ENCODE measurements around the gene KIF19.

KIF19 gene

DNA sequence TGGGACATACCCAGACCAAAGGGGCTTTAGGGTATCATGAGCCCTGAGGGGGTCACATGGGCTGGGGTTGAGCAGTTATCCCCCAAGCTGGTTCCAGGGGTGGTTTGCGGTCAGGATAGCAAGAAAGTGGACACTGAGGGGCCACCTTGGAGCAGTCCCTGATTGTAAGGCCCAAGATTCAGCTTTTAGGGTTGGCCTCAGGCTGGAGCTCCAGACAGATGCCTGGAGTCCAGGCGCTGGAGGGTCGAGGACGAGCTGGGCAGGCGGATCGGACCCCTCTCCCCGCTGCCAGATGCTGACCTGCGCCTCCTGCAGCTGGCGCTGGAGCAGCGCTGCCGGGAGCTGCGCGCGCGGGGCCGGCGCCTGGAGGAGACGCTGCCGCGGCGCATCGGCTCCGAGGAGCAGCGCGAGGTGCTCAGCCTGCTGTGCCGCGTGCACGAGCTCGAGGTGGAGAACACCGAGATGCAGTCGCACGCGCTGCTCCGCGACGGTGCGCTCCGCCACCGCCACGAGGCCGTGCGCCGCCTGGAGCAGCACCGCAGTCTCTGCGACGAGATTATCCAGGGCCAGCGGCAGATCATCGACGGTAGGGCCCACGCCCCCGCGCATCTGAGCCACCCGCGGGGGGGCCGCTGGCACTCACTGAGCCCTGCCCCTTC, 25.7 kb downstream of the KIF19 start:
- Histone ChIP-seq H3K27me3 (replicated peaks) (peaks cover 23% of the 10 kb centered on the region), H3K36me3 (replicated peaks) (no peaks in the 10 kb centered on the region), H3K27ac (no peak overlapping the region), H3K4me3 (ENCODE audit: low read depth, low read length) (no peak overlapping the region)
- no peak for DNase-seq
- in situ Hi-C loops (cut with HindIII; ENCODE audit: low pct_ligation_motif_present, low sequenced_read_pairs): no loop called here
- TF ChIP-seq, protein P1, sequence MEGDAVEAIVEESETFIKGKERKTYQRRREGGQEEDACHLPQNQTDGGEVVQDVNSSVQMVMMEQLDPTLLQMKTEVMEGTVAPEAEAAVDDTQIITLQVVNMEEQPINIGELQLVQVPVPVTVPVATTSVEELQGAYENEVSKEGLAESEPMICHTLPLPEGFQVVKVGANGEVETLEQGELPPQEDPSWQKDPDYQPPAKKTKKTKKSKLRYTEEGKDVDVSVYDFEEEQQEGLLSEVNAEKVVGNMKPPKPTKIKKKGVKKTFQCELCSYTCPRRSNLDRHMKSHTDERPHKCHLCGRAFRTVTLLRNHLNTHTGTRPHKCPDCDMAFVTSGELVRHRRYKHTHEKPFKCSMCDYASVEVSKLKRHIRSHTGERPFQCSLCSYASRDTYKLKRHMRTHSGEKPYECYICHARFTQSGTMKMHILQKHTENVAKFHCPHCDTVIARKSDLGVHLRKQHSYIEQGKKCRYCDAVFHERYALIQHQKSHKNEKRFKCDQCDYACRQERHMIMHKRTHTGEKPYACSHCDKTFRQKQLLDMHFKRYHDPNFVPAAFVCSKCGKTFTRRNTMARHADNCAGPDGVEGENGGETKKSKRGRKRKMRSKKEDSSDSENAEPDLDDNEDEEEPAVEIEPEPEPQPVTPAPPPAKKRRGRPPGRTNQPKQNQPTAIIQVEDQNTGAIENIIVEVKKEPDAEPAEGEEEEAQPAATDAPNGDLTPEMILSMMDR (IDR thresholded peaks at IDR 0.05; ENCODE audit: low read depth, low read length, missing control alignments): no peak

DNA sequence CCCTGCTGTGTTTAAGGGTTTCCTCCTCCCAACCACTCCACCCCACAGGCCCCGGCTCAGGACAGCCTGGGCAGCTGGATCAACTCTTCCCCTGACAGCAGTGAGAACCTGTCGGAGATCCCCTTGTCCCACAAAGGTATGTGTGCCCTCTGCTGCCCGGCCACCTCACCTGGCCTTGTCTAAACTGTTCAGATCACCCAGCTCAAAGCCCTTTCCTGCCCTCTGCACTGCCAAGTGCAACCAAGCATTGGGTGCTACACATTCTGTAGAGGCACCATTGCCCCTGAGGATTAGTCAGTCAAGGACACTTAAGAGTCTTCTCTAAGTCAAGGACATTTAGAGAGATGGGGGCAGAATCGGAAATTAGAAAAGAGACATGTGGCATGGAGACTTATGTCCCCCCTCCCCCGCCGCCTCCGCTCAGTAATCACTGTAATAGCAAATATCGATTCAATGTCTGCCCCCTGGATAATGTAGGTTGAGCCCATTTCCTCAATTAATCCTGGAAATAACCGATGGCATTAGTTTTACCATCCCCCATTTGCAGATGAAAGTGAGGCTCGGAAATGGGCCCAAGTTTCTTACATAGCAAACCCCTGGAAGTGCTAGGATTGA, 27.5 kb downstream of the KIF19 start:
- DNase-seq: no peak
- TF ChIP-seq, protein P1 (IDR thresholded peaks at IDR 0.05; ENCODE audit: low read depth, low read length, missing control alignments): no peak
- peaks cover 35% of the 10 kb centered on the region for H3K27me3 ChIP-seq (replicated peaks)
- H3K4me3 ChIP-seq (ENCODE audit: low read depth, low read length): no peak overlapping the region
- H3K27ac ChIP-seq: no peak overlapping the region
- H3K36me3 ChIP-seq (replicated peaks): no peaks in the 10 kb centered on the region
- in situ Hi-C loops (cut with HindIII; ENCODE audit: low pct_ligation_motif_present, low sequenced_read_pairs): no loop called here

DNA sequence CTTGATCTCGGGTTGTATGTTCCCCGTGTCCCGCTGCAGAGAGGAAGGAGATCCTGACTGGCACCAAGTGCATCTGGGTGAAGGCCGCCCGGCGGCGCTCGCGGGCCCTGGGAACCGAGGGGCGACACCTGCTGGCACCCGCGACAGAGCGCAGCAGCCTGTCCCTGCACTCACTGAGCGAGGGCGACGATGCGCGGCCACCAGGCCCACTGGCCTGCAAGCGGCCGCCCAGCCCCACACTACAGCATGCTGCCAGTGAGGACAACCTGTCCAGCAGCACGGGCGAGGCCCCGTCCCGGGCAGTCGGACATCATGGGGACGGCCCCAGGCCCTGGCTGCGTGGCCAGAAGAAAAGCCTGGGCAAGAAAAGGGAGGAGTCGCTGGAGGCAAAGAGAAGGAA, 28.1 kb downstream of the KIF19 start:
- no peak for DNase-seq
- peaks cover 39% of the 10 kb centered on the region for H3K27me3 ChIP-seq (replicated peaks)
- in situ Hi-C loops (cut with HindIII; ENCODE audit: low pct_ligation_motif_present, low sequenced_read_pairs): no loop called here

DNA sequence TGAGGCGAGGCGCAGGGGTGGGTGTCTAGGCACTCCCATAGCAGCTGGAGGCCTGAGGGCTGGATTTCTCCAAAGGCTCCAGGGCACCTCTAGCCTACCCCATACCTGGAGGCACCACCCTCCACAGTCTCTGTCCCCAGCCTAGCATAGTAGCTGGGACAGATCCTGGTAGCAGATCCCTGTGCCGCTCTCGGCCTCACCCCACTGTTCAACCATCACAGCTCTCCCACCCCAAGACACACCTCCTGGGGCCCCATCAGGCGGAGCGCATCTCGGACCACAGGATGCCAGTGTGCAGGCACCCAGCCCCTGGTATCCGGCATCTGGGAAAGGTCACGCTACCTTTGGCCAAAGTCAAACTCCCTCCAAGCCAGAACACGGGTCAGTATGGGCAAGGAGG, 28.5 kb downstream of the KIF19 start:
- TF ChIP-seq, protein P1 (IDR thresholded peaks at IDR 0.05; ENCODE audit: low read depth, low read length, missing control alignments): no peak
- Histone ChIP-seq H3K27ac (no peak overlapping the region), H3K36me3 (replicated peaks) (no peaks in the 10 kb centered on the region), H3K27me3 (replicated peaks) (peaks cover 39% of the 10 kb centered on the region), H3K4me3 (ENCODE audit: low read depth, low read length) (no peak overlapping the region)
- in situ Hi-C loops (cut with HindIII; ENCODE audit: low pct_ligation_motif_present, low sequenced_read_pairs): no loop called here
- no peak for DNase-seq

More for the DNA sequence above, 28.1 kb downstream of the KIF19 start:
- H3K27ac ChIP-seq: no peak overlapping the region
- H3K36me3 ChIP-seq (replicated peaks): no peaks in the 10 kb centered on the region
- TF ChIP-seq, protein P1 (IDR thresholded peaks at IDR 0.05; ENCODE audit: low read depth, low read length, missing control alignments): peak; percentile 30
- H3K4me3 ChIP-seq (ENCODE audit: low read depth, low read length): no peak overlapping the region

DNA sequence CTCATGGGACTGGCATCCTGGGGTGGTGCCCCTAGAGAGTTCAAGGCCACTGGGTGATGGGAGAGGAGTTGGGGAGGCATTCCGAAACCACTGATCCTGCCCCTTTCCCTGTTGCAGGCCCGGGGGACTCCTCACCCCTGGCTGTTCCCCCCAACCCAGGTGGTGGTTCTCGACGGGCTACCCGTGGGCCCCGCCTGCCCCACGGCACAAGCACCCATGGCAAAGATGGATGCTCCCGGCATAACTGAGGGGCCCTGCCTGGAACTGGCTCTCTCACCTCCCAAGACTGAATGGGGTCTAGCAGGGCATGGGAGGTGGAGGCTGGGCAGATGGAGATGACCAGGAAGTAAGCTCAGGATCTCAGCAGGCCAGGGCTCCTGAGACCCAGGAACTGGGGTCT, 29.0 kb downstream of the KIF19 start:
- in situ Hi-C loops (cut with HindIII; ENCODE audit: low pct_ligation_motif_present, low sequenced_read_pairs): no loop called here
- Histone ChIP-seq H3K4me3 (ENCODE audit: low read depth, low read length) (no peak overlapping the region), H3K36me3 (replicated peaks) (no peaks in the 10 kb centered on the region), H3K27ac (no peak overlapping the region), H3K27me3 (replicated peaks) (peaks cover 39% of the 10 kb centered on the region)
- no peak for DNase-seq
- TF ChIP-seq, protein P1 (IDR thresholded peaks at IDR 0.05; ENCODE audit: low read depth, low read length, missing control alignments): no peak
